ENCODE results near the gene SEPTIN14.
"Not testable (repeated sequence)": the region's sequence is repeated elsewhere in the genome, so short reads cannot be mapped to it uniquely, and the experiment has no call there.

SEPTIN14 gene

GRCh38 chr7:55862652-55863051 is at the start of gene SEPTIN14:
SEPTIN14 (minus strand) TSS chr7:55862752; CDS start chr7:55861996, 756 bp downstream.
- DNase-seq (ENCODE audit: low read depth), result not testable (repeated sequence)

- no peak for DNase-seq (ENCODE audit: low read depth)
Measured at GRCh38 chr7:55903985-55904759, 41.6 kb upstream of the SEPTIN14 start.

GRCh38 chr7:55901059-55901458 is 38.5 kb upstream of the SEPTIN14 start:
- not testable (repeated sequence) for DNase-seq (ENCODE audit: low read depth)

- DNase-seq (ENCODE audit: low read depth), result no peak
Measured at GRCh38 chr7:55898287-55898686, 35.7 kb upstream of the SEPTIN14 start.

- DNase-seq (ENCODE audit: low read depth), result no peak
Measured at GRCh38 chr7:55895021-55895420, 32.5 kb upstream of the SEPTIN14 start.

- no peak for DNase-seq (ENCODE audit: low read depth)
Measured at GRCh38 chr7:55893940-55894339, 31.4 kb upstream of the SEPTIN14 start.

- DNase-seq (ENCODE audit: low read depth), result not testable (repeated sequence)
Measured at GRCh38 chr7:55888378-55888777, 25.8 kb upstream of the SEPTIN14 start.

- no peak for DNase-seq (ENCODE audit: low read depth)
Measured at GRCh38 chr7:55887821-55888247, 25.3 kb upstream of the SEPTIN14 start.

- no peak for DNase-seq (ENCODE audit: low read depth)
Measured at GRCh38 chr7:55884321-55884720, 21.8 kb upstream of the SEPTIN14 start.

GRCh38 chr7:55878691-55879090 is 16.1 kb upstream of the SEPTIN14 start:
- DNase-seq (ENCODE audit: low read depth), result no peak

- DNase-seq (ENCODE audit: low read depth), result no peak
Measured at GRCh38 chr7:55877308-55877707, 14.8 kb upstream of the SEPTIN14 start.

GRCh38 chr7:55873765-55874164 is 11.2 kb upstream of the SEPTIN14 start:
- DNase-seq (ENCODE audit: low read depth), result no peak

GRCh38 chr7:55871932-55872485 is 9.5 kb upstream of the SEPTIN14 start:
- DNase-seq (ENCODE audit: low read depth), result no peak

- not testable (repeated sequence) for DNase-seq (ENCODE audit: low read depth)
Measured at GRCh38 chr7:55868989-55869388, 6.4 kb upstream of the SEPTIN14 start.

- not testable (repeated sequence) for DNase-seq (ENCODE audit: low read depth)
Measured at GRCh38 chr7:55845164-55845563, 17.4 kb downstream of the SEPTIN14 start.

GRCh38 chr7:55838595-55838994 is 24.0 kb downstream of the SEPTIN14 start:
- no peak for DNase-seq (ENCODE audit: low read depth)

- DNase-seq (ENCODE audit: low read depth), result no peak
Measured at GRCh38 chr7:55827577-55827976, 35.0 kb downstream of the SEPTIN14 start.

- DNase-seq (ENCODE audit: low read depth), result no peak
Measured at GRCh38 chr7:55818686-55819085, 43.9 kb downstream of the SEPTIN14 start.

GRCh38 chr7:55797260-55797659 is 65.3 kb downstream of the SEPTIN14 start:
- DNase-seq (ENCODE audit: low read depth), result not testable (repeated sequence)

- DNase-seq (ENCODE audit: low read depth), result no peak
Measured at GRCh38 chr7:55794527-55794926, 68.0 kb downstream of the SEPTIN14 start.

GRCh38 chr7:55792048-55792447 is 70.5 kb downstream of the SEPTIN14 start:
- DNase-seq (ENCODE audit: low read depth), result no peak

- no peak for DNase-seq (ENCODE audit: low read depth)
Measured at GRCh38 chr7:55787796-55788195, 74.8 kb downstream of the SEPTIN14 start.

GRCh38 chr7:55786901-55787300 is 75.7 kb downstream of the SEPTIN14 start:
- no peak for DNase-seq (ENCODE audit: low read depth)

GRCh38 chr7:55785444-55785843 is 77.1 kb downstream of the SEPTIN14 start:
- not testable (repeated sequence) for DNase-seq (ENCODE audit: low read depth)
